Nephron progenitor cell (in vitro differentiated cells): ENCODE measurements around the gene RBM47.

Source experiments
- DNase-seq: peaks from one replicate; pipeline ENCODE4 v3.0.0; 2021
- H3K27ac Mint-ChIP-seq: 2 replicates; pipeline ENCODE4 v1.8.0; 2021; ENCODE audit warnings: mild to moderate bottlenecking, moderate library complexity, mixed read lengths
- H3K27me3 Mint-ChIP-seq: 2 replicates; pipeline ENCODE4 v1.8.0; 2021; ENCODE audit warnings: mild to moderate bottlenecking, low read depth, mixed read lengths; ENCODE audit not compliant: poor library complexity
- H3K36me3 Mint-ChIP-seq: 2 replicates; pipeline ENCODE4 v1.8.0; 2021; ENCODE audit warnings: low read depth, mixed read lengths
- H3K4me1 Mint-ChIP-seq: 2 replicates; pipeline ENCODE4 v1.8.0; 2021; ENCODE audit warnings: mixed read lengths
- H3K4me3 Mint-ChIP-seq: 2 replicates; pipeline ENCODE4 v1.8.0; 2021; ENCODE audit warnings: mild to moderate bottlenecking, moderate library complexity, mixed read lengths
- H3K9me3 Mint-ChIP-seq: 2 replicates; pipeline ENCODE4 v1.8.0; 2021; ENCODE audit warnings: mild to moderate bottlenecking, moderate library complexity, mixed read lengths
- TF ChIP-seq, protein P1 (sequence below): fragments of 200-600 bp; sonication (generic); IDR thresholded peaks from 2 replicates; pipeline ENCODE4 v1.5.0; 2021; ENCODE audit warnings: antibody characterized with exemption

The RBM47 gene

DNA sequence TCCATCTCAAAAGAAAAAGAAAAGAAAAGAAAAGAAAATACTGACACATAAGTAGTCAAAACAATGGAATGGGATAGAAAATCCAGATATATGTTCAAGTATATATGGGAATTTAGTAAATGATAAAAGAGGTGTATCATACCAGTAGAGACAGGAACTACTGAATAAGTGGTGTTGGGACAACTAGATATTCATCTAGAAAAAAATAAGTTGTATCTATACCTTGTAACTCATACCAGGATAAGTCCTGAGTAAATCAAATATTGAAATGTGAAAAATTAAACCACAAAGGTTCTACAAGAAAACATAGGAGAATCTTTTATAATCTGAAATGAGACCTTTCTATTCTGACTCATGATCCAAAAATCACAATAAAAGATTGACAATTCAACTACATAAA is 58.5 kb downstream of the RBM47 start:
- H3K4me3 Mint-ChIP-seq, result no peak overlapping the region
- peaks cover 4% of the 10 kb centered on the region for H3K36me3 Mint-ChIP-seq
- H3K9me3 Mint-ChIP-seq, result peaks cover 4% of the 10 kb centered on the region
- H3K27me3 Mint-ChIP-seq, result no peaks in the 10 kb centered on the region
- no peak overlapping the region for H3K27ac Mint-ChIP-seq
- H3K4me1 Mint-ChIP-seq, result peaks cover 3% of the 10 kb centered on the region
- TF ChIP-seq, protein P1, sequence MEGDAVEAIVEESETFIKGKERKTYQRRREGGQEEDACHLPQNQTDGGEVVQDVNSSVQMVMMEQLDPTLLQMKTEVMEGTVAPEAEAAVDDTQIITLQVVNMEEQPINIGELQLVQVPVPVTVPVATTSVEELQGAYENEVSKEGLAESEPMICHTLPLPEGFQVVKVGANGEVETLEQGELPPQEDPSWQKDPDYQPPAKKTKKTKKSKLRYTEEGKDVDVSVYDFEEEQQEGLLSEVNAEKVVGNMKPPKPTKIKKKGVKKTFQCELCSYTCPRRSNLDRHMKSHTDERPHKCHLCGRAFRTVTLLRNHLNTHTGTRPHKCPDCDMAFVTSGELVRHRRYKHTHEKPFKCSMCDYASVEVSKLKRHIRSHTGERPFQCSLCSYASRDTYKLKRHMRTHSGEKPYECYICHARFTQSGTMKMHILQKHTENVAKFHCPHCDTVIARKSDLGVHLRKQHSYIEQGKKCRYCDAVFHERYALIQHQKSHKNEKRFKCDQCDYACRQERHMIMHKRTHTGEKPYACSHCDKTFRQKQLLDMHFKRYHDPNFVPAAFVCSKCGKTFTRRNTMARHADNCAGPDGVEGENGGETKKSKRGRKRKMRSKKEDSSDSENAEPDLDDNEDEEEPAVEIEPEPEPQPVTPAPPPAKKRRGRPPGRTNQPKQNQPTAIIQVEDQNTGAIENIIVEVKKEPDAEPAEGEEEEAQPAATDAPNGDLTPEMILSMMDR, result no peak
- no peak for DNase-seq

DNA sequence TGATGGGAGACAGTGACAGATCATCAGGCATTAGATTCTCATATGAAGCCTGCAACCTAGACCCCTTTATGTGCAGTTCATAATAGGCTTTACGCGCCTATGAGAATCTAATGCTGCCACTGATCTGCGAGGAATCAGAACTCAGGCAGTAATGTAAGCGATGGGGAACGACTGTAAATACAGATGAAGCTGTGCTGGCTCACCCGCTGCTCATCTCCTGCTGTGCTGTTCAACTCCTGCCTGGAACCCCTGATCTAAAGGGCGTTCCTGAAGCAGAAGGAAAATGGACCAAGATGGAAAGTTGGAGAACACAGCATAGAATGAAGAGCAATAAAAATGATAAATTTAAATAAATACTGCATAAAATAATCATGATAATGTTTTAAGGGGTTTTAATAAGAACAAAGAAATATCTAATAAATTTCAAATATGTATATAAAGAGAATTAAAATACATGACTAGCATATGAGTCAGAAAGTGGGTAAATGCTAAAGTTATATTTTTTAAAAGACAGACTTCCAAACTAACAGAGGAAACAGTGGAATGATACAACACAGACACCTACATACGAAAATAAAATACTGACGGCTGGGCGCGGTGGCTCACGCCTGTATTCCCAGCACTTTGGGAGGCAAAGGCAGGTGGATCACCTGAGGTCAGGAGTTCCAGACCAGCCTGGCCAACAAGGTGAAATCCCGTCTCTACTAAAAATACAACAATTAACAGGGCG is 59.2 kb downstream of the RBM47 start:
- H3K4me3 Mint-ChIP-seq, result no peak overlapping the region
- DNase-seq, result no peak
- TF ChIP-seq, protein P1, result no peak
- peaks cover 7% of the 10 kb centered on the region for H3K4me1 Mint-ChIP-seq
- no peak overlapping the region for H3K27ac Mint-ChIP-seq
- peaks cover 4% of the 10 kb centered on the region for H3K9me3 Mint-ChIP-seq
- H3K36me3 Mint-ChIP-seq, result peaks cover 4% of the 10 kb centered on the region
- H3K27me3 Mint-ChIP-seq, result no peaks in the 10 kb centered on the region

DNA sequence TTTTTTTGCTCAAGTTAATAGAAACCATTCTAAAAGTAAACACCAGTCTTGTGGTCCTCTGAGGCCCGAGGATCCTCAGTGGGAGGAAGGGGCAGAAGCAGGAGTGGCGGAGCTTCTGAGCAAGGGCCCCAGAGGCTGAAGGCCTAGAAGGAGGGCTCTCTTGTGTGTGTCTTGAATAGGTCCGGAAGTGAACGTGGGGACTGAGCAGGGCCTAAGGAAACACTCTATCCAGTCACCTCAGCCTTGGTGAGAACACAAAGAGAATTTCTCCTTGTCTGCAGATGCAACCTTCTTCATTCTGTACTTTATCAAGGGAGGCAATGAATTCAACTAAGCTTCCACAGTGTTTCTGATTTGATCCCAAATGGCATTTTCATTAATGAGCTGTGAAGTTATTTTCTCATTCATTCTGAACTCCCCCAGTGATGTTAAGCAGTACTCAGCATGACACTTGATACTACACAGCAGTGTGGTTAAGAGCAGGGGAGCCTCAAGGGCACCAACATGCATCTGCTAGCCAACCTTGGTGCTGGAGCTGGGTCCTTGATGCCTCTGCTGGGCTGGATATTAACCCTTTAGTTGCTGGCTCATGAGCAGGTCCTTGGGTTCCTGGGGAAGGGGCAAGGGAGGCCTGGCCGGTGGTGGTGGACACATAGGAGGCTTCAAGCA is 64.7 kb downstream of the RBM47 start:
- Mint-ChIP-seq H3K27ac (peak overlapping the region; percentile 92), H3K36me3 (peaks cover 4% of the 10 kb centered on the region), H3K4me3 (no peak overlapping the region), H3K4me1 (peaks cover 40% of the 10 kb centered on the region), H3K27me3 (no peaks in the 10 kb centered on the region), H3K9me3 (peaks cover 4% of the 10 kb centered on the region)
- no peak for DNase-seq
- TF ChIP-seq, protein P1, result no peak

DNA sequence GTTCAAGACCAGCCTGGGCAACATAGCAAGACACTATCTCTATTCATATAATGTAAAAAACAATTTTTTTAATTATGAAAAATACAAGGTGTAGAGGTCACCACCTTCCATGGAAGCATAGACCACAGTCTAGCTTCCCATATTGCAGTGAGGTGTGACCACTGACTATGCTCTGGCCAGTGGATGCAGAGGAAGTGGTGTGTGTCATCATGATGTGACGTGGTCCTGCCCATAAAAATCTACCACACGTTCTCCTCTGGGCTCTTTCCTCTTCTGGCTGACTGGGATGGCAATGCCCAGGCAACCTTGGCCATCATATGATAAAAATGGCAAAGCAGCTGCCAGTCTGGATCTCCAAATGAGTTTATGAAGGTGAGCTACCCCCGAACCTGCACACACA is 65.7 kb downstream of the RBM47 start:
- Mint-ChIP-seq H3K27me3 (no peaks in the 10 kb centered on the region), H3K36me3 (peaks cover 2% of the 10 kb centered on the region), H3K9me3 (peaks cover 3% of the 10 kb centered on the region), H3K4me1 (peaks cover 45% of the 10 kb centered on the region), H3K27ac (peak overlapping the region; percentile 92), H3K4me3 (no peak overlapping the region)
- TF ChIP-seq, protein P1, result no peak
- DNase-seq, result no peak

DNA sequence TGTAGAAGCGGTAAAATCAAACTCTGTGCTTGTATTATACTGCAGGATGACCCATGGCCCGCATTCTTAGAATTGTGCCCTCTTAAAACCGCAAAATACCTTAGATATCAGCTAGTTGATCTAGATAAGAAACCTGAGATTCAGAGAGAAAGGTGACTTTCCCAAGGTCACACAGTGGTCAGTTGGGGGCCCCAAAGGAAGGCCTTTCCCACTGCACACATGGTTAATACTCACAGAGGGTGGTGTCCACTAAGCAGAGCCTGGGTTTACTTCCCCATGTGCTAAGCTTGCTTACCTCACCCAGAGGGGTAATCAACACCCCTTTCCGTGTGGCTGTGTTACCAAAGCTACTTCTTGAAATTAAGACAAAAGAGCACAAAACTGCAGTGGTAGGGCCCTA is 66.3 kb downstream of the RBM47 start:
- no peaks in the 10 kb centered on the region for H3K27me3 Mint-ChIP-seq
- H3K4me1 Mint-ChIP-seq, result peaks cover 45% of the 10 kb centered on the region
- no peak for DNase-seq
- H3K9me3 Mint-ChIP-seq, result no peaks in the 10 kb centered on the region
- TF ChIP-seq, protein P1, result no peak
- no peaks in the 10 kb centered on the region for H3K36me3 Mint-ChIP-seq
- H3K4me3 Mint-ChIP-seq, result no peak overlapping the region
- no peak overlapping the region for H3K27ac Mint-ChIP-seq

DNA sequence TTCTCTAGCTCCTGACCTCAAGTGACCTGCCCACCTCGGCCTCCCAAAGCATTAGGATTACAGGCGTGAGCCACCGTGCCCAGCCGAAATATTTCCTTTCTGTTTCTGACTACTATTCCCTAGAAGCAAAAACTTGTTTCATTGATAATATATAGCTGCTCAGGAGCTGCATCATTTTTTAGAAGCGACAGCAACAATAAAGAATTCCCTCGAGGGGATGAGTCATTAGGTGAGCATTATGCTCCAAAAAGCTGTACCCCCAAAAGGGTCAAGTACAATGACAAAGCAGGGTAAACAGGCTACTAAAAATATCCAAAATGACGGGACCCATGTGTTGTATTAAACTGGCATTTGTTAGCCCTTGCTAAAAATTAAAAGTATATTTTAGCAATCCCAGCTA is 67.0 kb downstream of the RBM47 start:
- H3K4me1 Mint-ChIP-seq, result peaks cover 45% of the 10 kb centered on the region
- TF ChIP-seq, protein P1, result no peak
- no peaks in the 10 kb centered on the region for H3K27me3 Mint-ChIP-seq
- no peak overlapping the region for H3K4me3 Mint-ChIP-seq
- no peak for DNase-seq
- no peaks in the 10 kb centered on the region for H3K9me3 Mint-ChIP-seq
- no peak overlapping the region for H3K27ac Mint-ChIP-seq
- no peaks in the 10 kb centered on the region for H3K36me3 Mint-ChIP-seq
